ACC112 (cell line): ENCODE measurements around the gene GLUL.

Experiments used
- H2AFZ ChIP-seq: fragments of 200-600 bp; sonication (generic); one replicate; pipeline ENCODE4 v1.6.0; 2017; ENCODE audit warnings: antibody characterized with exemption, low read length; ENCODE audit not compliant: unreplicated experiment
- H3K27ac ChIP-seq: fragments of 200-600 bp; sonication (generic); 2 replicates; pipeline ENCODE4 v1.5.1; 2014; ENCODE audit warnings: low read depth, mild to moderate bottlenecking, antibody characterized with exemption, low read length, moderate library complexity
- H3K27me3 ChIP-seq: fragments of 200-600 bp; sonication (generic); 2 replicates; pipeline ENCODE4 v1.6.1; 2014; ENCODE audit warnings: mild to moderate bottlenecking, antibody characterized with exemption, low read length, moderate library complexity, mixed read lengths; ENCODE audit not compliant: insufficient read depth
- H3K36me3 ChIP-seq: fragments of 200-600 bp; sonication (generic); 2 replicates; pipeline ENCODE4 v1.6.1; 2016; ENCODE audit warnings: mild to moderate bottlenecking, antibody characterized with exemption, low read length, moderate library complexity, mixed read lengths; ENCODE audit not compliant: insufficient read depth
- H3K4me1 ChIP-seq: fragments of 200-600 bp; sonication (generic); one replicate; pipeline ENCODE4 v1.6.1; 2016; ENCODE audit warnings: low read length, mixed read lengths; ENCODE audit not compliant: insufficient read depth, unreplicated experiment, control insufficient read depth
- H3K4me3 ChIP-seq: fragments of 200-600 bp; sonication (generic); 2 replicates; pipeline ENCODE4 v1.5.1; 2014; ENCODE audit warnings: mild to moderate bottlenecking, low read depth, low read length
- H3K79me2 ChIP-seq: fragments of 200-600 bp; sonication (generic); one replicate; pipeline ENCODE4 v1.6.0; 2016; ENCODE audit warnings: low read length; ENCODE audit not compliant: control insufficient read depth, unreplicated experiment, insufficient read depth

Gene GLUL

GRCh38 chr1:182391362-182392049 is at the start of gene GLUL:
GLUL (minus strand) TSS chr1:182391790; CDS start chr1:182388737, 3,053 bp downstream.
- peaks cover 38% of the 10 kb centered on the region for H3K79me2 ChIP-seq
- H2AFZ ChIP-seq = peak within 1 kb of the TSS; percentile 67

GRCh38 chr1:182438326-182438725 is 46.7 kb upstream of the GLUL start:
- H3K4me3 ChIP-seq = no peak overlapping the region
- H3K79me2 ChIP-seq = no peaks in the 10 kb centered on the region
- no peaks in the 10 kb centered on the region; the same call in 1 of the 2 replicates for H3K27me3 ChIP-seq
- no peaks in the 10 kb centered on the region for H3K36me3 ChIP-seq
- no peak overlapping the region for H3K27ac ChIP-seq
- no peak overlapping the region for H2AFZ ChIP-seq
- no peaks in the 10 kb centered on the region for H3K4me1 ChIP-seq

More at GRCh38 chr1:182391362-182392049, at the start of gene GLUL:
- H3K4me3 ChIP-seq = peak within 1 kb of the TSS; percentile 86
- H3K27me3 ChIP-seq = no peaks in the 10 kb centered on the region
- peaks cover 5% of the 10 kb centered on the region for H3K4me1 ChIP-seq
- H3K27ac ChIP-seq = peak within 1 kb of the TSS; percentile 68
- peaks cover 15% of the 10 kb centered on the region for H3K36me3 ChIP-seq

DNA sequence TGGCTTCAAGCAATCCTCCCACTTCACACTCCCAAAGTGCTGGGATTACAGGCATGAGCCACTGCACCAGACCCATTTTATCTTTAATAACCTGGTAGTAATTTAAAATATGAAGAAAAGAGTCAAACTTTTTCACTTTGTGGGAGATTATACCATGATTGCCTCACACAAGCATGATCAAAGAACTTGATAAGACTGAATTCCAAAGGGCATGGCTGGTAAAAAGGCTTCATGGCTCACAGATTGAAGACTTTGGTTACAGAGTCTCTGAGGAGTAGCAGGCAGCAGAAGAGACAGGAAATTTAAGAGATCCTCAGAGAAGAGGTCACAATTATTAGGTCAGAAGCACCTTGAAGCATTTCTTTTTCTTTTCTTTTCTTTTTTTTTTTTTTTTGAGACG is 42.0 kb upstream of the GLUL start:
- Histone ChIP-seq H3K27ac (no peak overlapping the region), H3K79me2 (no peaks in the 10 kb centered on the region), H3K4me3 (no peak overlapping the region), H3K36me3 (no peaks in the 10 kb centered on the region), H3K4me1 (no peaks in the 10 kb centered on the region), H2AFZ (no peak overlapping the region), H3K27me3 (peaks cover 5% of the 10 kb centered on the region; the same call in 1 of the 2 replicates)

- H3K27ac ChIP-seq = no peak overlapping the region
- H3K4me3 ChIP-seq = no peak overlapping the region
- H3K4me1 ChIP-seq = no peaks in the 10 kb centered on the region
- H3K27me3 ChIP-seq = peaks cover 5% of the 10 kb centered on the region; the same call in 1 of the 2 replicates
- no peaks in the 10 kb centered on the region for H3K36me3 ChIP-seq
- H2AFZ ChIP-seq = no peak overlapping the region
- H3K79me2 ChIP-seq = no peaks in the 10 kb centered on the region
These were observed 39.7 kb upstream of the GLUL start for GRCh38 chr1:182431278-182431677.

- Histone ChIP-seq H3K36me3 (no peaks in the 10 kb centered on the region), H3K4me3 (no peak overlapping the region), H3K4me1 (no peaks in the 10 kb centered on the region), H3K79me2 (no peaks in the 10 kb centered on the region), H2AFZ (no peak overlapping the region), H3K27ac (no peak overlapping the region), H3K27me3 (peaks cover 5% of the 10 kb centered on the region; the same call in 1 of the 2 replicates)
These were observed 38.9 kb upstream of the GLUL start for GRCh38 chr1:182430263-182431068.

DNA sequence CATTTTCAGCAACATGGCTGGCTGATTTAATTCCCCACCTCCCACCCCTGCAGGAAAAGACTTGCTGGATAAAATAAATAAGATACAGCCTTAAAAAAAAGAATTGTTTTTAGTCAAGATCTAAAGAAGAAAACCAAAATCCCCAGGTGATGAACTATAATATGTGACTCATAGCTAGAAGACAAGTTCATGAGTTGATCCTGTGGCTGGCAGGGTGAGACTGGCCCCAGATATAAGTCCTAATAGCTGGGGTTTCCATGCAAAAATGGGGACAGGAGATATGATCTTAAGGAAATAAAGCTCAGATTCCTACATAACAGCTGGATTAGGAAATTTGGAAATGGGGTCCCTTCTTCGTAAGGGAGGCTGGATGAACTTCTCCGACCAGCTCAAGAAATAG is 36.5 kb upstream of the GLUL start:
- Histone ChIP-seq H3K79me2 (no peaks in the 10 kb centered on the region), H3K4me3 (no peak overlapping the region), H3K36me3 (no peaks in the 10 kb centered on the region), H3K27me3 (0 out of 2 replicates have a peak, but pooled peaks cover 5% of the 10 kb centered on the region), H2AFZ (no peak overlapping the region), H3K27ac (no peak overlapping the region), H3K4me1 (no peaks in the 10 kb centered on the region)

DNA sequence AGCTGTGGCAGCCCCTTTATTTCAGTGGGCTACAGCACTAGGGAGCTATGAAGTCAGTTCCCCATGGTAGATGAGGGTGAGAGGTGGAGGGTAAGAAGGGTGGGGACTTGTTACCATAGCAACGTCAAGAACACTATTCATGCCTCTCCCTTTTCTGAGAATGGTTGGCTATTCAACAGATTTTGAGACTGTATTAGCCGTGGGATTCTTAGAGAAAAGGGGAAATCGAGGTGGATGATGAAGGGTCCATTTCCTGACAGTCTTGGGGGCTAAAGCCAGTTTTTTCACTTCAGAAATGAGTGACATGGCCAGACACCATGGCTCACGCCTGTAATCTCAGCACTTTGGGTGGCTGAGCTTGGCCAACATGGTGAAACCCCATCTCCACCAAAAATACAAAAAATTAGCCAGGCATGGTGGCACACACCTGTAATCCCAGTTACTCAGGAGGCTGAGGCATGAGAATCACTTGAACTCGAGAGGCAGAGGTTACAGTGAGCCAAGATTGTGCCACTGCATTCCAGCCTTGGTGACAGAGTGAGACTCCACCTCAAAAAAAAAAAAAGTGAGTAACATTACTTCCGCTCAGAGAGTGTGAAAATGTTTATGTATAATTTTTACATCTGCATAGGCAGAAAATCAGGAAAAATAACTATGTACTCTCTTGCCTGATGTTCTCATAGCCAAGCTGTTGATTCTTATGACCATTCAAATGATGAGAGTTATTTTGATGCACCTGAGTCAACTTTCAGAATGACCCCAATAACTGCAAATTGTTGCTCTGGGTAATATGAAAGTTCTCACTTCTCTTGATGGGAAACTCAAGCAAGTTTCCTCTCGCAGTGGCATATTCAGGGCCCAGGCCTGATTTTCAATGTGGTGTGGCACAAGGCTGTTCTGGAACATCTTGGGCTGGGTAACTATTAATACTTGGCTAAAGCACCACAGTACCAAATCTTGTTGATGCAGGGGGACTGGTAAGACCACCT is 35.1 kb upstream of the GLUL start:
- no peak overlapping the region for H3K27ac ChIP-seq
- peaks cover 13% of the 10 kb centered on the region; the same call in 1 of the 2 replicates for H3K27me3 ChIP-seq
- no peaks in the 10 kb centered on the region for H3K36me3 ChIP-seq
- no peak overlapping the region for H2AFZ ChIP-seq
- no peaks in the 10 kb centered on the region for H3K79me2 ChIP-seq
- H3K4me3 ChIP-seq = no peak overlapping the region
- no peaks in the 10 kb centered on the region for H3K4me1 ChIP-seq

- Histone ChIP-seq H2AFZ (no peak overlapping the region), H3K27ac (no peak overlapping the region), H3K36me3 (no peaks in the 10 kb centered on the region), H3K4me1 (no peaks in the 10 kb centered on the region), H3K4me3 (no peak overlapping the region), H3K79me2 (no peaks in the 10 kb centered on the region), H3K27me3 (peaks cover 37% of the 10 kb centered on the region)
These were observed 24.2 kb upstream of the GLUL start for GRCh38 chr1:182415789-182416188.

DNA sequence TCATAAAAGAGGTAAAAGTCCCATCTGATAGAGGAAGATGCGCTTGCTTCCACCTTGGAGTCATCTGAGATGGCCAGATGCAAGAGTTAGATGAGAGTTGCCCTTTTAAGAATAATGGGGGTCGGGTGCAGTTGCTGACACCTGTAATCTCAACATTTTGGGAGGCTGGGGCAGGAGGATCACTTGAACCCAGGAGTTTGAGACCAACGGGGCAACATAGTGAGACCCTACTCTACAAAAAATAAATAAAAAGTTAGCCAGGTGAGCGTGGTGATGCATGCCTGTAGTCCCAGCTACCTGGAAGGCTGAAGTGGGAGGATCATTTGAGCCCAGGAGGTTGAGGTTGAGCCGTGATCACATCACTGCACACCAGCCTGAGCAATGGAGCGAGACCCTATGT is 22.4 kb upstream of the GLUL start:
- Histone ChIP-seq H3K4me3 (no peak overlapping the region), H3K79me2 (no peaks in the 10 kb centered on the region), H3K27me3 (peaks cover 26% of the 10 kb centered on the region), H3K27ac (no peak overlapping the region), H3K36me3 (no peaks in the 10 kb centered on the region), H2AFZ (no peak overlapping the region), H3K4me1 (no peaks in the 10 kb centered on the region)

DNA sequence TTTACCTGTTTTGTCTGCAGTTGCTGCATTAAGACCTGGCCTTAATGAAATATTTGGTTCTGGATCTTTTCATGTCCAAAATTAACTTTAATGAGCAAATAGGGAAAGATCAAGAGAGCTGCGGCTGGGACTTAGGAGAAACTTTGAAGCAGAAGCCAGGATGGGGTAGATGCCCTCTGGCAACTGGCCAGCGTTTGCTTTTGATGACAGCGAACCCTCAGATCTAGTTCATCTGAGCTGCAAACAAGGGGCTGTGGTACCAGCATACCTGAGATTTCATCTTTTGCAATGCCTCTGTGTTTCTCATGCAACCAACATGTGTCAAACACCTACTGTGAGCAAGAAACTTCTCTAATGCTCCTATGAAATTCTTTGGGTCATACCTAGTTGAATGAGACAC is 21.9 kb upstream of the GLUL start:
- no peak overlapping the region for H2AFZ ChIP-seq
- H3K4me3 ChIP-seq = no peak overlapping the region
- H3K36me3 ChIP-seq = no peaks in the 10 kb centered on the region
- H3K4me1 ChIP-seq = no peaks in the 10 kb centered on the region
- no peak overlapping the region for H3K27ac ChIP-seq
- H3K27me3 ChIP-seq = peaks cover 26% of the 10 kb centered on the region
- H3K79me2 ChIP-seq = no peaks in the 10 kb centered on the region
